GM18499 (cell line): ENCODE data around the gene EIF4A2.
"Not testable (repeated sequence)": the region's sequence is repeated elsewhere in the genome, so short reads cannot be mapped to it uniquely, and the experiment has no call there.

ENCODE experiments used
- ATAC-seq: cut with Tn5 transposase; IDR thresholded peaks from one replicate; pipeline ENCODE4 v1.9.1; 2021; ENCODE audit warnings: moderate number of reproducible peaks; ENCODE audit not compliant: insufficient read depth, unreplicated experiment

Gene EIF4A2

GRCh38 chr3:186784820-186785494 is 1.6 kb downstream of the EIF4A2 start:
- ATAC-seq, result no peak

GRCh38 chr3:186785495-186786018 is 2.2 kb downstream of the EIF4A2 start:
- ATAC-seq, result no peak

- no peak for ATAC-seq
Measured at GRCh38 chr3:186786922-186787321, 3.5 kb downstream of the EIF4A2 start.

GRCh38 chr3:186787642-186788481 is 4.5 kb downstream of the EIF4A2 start:
- no peak for ATAC-seq

- ATAC-seq, result no peak
Measured at GRCh38 chr3:186788482-186789370, 5.3 kb downstream of the EIF4A2 start.

GRCh38 chr3:186789554-186790260 is 6.3 kb downstream of the EIF4A2 start:
- no peak for ATAC-seq

- ATAC-seq, result no peak
Measured at GRCh38 chr3:186790261-186790981, 7.0 kb downstream of the EIF4A2 start.

GRCh38 chr3:186798239-186798874 is 15.0 kb downstream of the EIF4A2 start:
- no peak for ATAC-seq

GRCh38 chr3:186800285-186800684 is 16.9 kb downstream of the EIF4A2 start:
- ATAC-seq, result no peak

- no peak for ATAC-seq
Measured at GRCh38 chr3:186802701-186803100, 19.3 kb downstream of the EIF4A2 start.

- ATAC-seq, result not testable (repeated sequence)
Measured at GRCh38 chr3:186803447-186803846, 20.1 kb downstream of the EIF4A2 start.

- peak; percentile 53 for ATAC-seq
Measured at GRCh38 chr3:186806089-186807055, 23.0 kb downstream of the EIF4A2 start, which contains the start of gene RFC4. Gene RFC4, minus strand, starts transcription at chr3:186806482. Its CDS starts 1,769 bp downstream, at chr3:186804713.

- ATAC-seq, result no peak
Measured at GRCh38 chr3:186807231-186807630, 23.9 kb downstream of the EIF4A2 start.

GRCh38 chr3:186810336-186810996 is 27.1 kb downstream of the EIF4A2 start:
- ATAC-seq, result no peak

- not testable (repeated sequence) for ATAC-seq
Measured at GRCh38 chr3:186811313-186811712, 27.9 kb downstream of the EIF4A2 start.

GRCh38 chr3:186814100-186814499 is 30.7 kb downstream of the EIF4A2 start:
- ATAC-seq, result no peak

- no peak for ATAC-seq
Measured at GRCh38 chr3:186815435-186815834, 32.1 kb downstream of the EIF4A2 start.
